WTC11 (cell line): ENCODE measurements around the gene PRLR. TPM values are rescaled to one million over a fixed set of nuclear protein-coding genes. Genes with fewer than 3 reads are reported as not detected.

Experiments used
- ATAC-seq: fragments of 200-7000 bp; cut with Tn5 transposase; 2 replicates; pipeline ENCODE4 v1.10.0; 2021; ENCODE audit warnings: mild to moderate bottlenecking, moderate library complexity
- CTCF ChIA-PET: fragments of 300-600 bp; sonication (Branson Sonifier 250); formaldehyde crosslinking; loops from one replicate; lab custom pipeline; 2021; ENCODE audit warnings: antibody characterized with exemption; lab: Charles Lee
- POLR2A ChIA-PET: fragments of 350-600 bp; sonication (Branson Sonifier 250); formaldehyde crosslinking; loops from one replicate; lab custom pipeline; 2021; ENCODE audit warnings: antibody characterized with exemption; lab: Charles Lee
- DNase-seq: peaks from one replicate; pipeline ENCODE4 v3.0.0; 2021; ENCODE audit warnings: low spot score
- H3K27ac Mint-ChIP-seq: 2 replicates; pipeline ENCODE4 v1.8.0; 2021; ENCODE audit warnings: mixed read lengths
- H3K27me3 Mint-ChIP-seq: 2 replicates; pipeline ENCODE4 v1.8.0; 2021; ENCODE audit warnings: low read depth, mild to moderate bottlenecking, moderate library complexity, mixed read lengths
- H3K36me3 Mint-ChIP-seq: 2 replicates; pipeline ENCODE4 v1.8.0; 2021; ENCODE audit warnings: mixed read lengths
- H3K4me1 Mint-ChIP-seq: 2 replicates; pipeline ENCODE4 v1.8.0; 2022; ENCODE audit warnings: mixed read lengths
- H3K4me3 Mint-ChIP-seq: 2 replicates; pipeline ENCODE4 v1.8.0; 2021; ENCODE audit warnings: mild to moderate bottlenecking, moderate library complexity, mixed read lengths
- H3K9me3 Mint-ChIP-seq: 2 replicates; pipeline ENCODE4 v1.8.0; 2021; ENCODE audit warnings: mixed read lengths
- AFF4 ChIP-seq: sonication (generic); formaldehyde crosslinking; IDR thresholded peaks from 2 replicates; pipeline ENCODE4 v1.8.1; 2023; ENCODE audit warnings: mild to moderate bottlenecking, missing genetic modification reagents, borderline replicate concordance
- AR ChIP-seq: fragments of 250-450 bp; sonication (Bioruptor Pico); IDR thresholded peaks from 2 replicates; pipeline ENCODE4 v1.9.0; 2021; ENCODE audit warnings: mild to moderate bottlenecking
- CTCF ChIP-seq: fragments of 200-600 bp; IDR thresholded peaks from 2 replicates; pipeline ENCODE4 v1.8.0; 2022; ENCODE audit warnings: antibody characterized with exemption
- IRF1 ChIP-seq: sonication (generic); formaldehyde crosslinking; IDR thresholded peaks from 2 replicates; pipeline ENCODE4 v1.8.0; 2023; ENCODE audit warnings: missing genetic modification reagents
- NFATC4 ChIP-seq: fragments of 250-450 bp; sonication (Bioruptor Pico); IDR thresholded peaks from 2 replicates; pipeline ENCODE4 v1.9.0; 2021; ENCODE audit warnings: mild to moderate bottlenecking
- NFYB ChIP-seq: sonication (generic); formaldehyde crosslinking; conservative IDR thresholded peaks from 2 replicates; pipeline ENCODE4 v1.8.0; 2022; ENCODE audit warnings: low read depth, missing genetic modification reagents
- PRRX2 ChIP-seq: fragments of 250-450 bp; sonication (Bioruptor Pico); IDR thresholded peaks from 2 replicates; pipeline ENCODE4 v1.8.0; 2021; ENCODE audit warnings: mild to moderate bottlenecking
- TEAD1 ChIP-seq: sonication (generic); formaldehyde crosslinking; IDR thresholded peaks from 2 replicates; pipeline ENCODE4 v1.8.0; 2022; ENCODE audit warnings: mild to moderate bottlenecking, missing genetic modification reagents
- TEAD4 ChIP-seq: sonication (generic); formaldehyde crosslinking; IDR thresholded peaks from 2 replicates; pipeline ENCODE4 v1.8.0; 2022; ENCODE audit warnings: mild to moderate bottlenecking, missing genetic modification reagents
- ZNF121 ChIP-seq: sonication (generic); formaldehyde crosslinking; IDR thresholded peaks from 2 replicates; pipeline ENCODE4 v1.8.0; 2023; ENCODE audit warnings: missing genetic modification reagents
- ZNF416 ChIP-seq: fragments of 250-450 bp; sonication (Bioruptor Pico); IDR thresholded peaks from 2 replicates; pipeline ENCODE4 v1.9.0; 2021; ENCODE audit warnings: mild to moderate bottlenecking, inconsistent platforms
- ZNF425 ChIP-seq: fragments of 250-450 bp; sonication (Bioruptor Pico); conservative IDR thresholded peaks from 2 replicates; pipeline ENCODE4 v1.9.0; 2021; ENCODE audit warnings: mild to moderate bottlenecking
- ZSCAN18 ChIP-seq: fragments of 250-450 bp; sonication (Bioruptor Pico); IDR thresholded peaks from 2 replicates; pipeline ENCODE4 v2.1.2; 2022; ENCODE audit warnings: mild to moderate bottlenecking, moderate library complexity
- total RNA-seq: library from RNA; stranded (reverse); gene quantifications from 3 replicates; pipeline ENCODE4 v1.2.3, GENCODE V29; 2021

Gene PRLR
- total RNA-seq, 1 experiment from 2014 or later = 3.2 TPM

GRCh38 chr5:35202319-35203111 lies 27.8 kb downstream of the PRLR start:
- ATAC-seq = peak; percentile 93
- peak; percentile 79 for DNase-seq
- Mint-ChIP-seq H3K27me3 (no peaks in the 10 kb centered on the region), H3K4me1 (peaks cover 14% of the 10 kb centered on the region), H3K36me3 (no peaks in the 10 kb centered on the region), H3K9me3 (no peaks in the 10 kb centered on the region), H3K27ac (no peak overlapping the region), H3K4me3 (no peak overlapping the region)
- ChIA-PET CTCF (no interaction called here), POLR2A (no interaction called here)
- TF ChIP-seq CTCF = peak; percentile 47
- TF ChIP-seq ZNF416 = no peak

- H3K4me1 Mint-ChIP-seq = peaks cover 14% of the 10 kb centered on the region
- no peak for ATAC-seq
- ChIA-PET CTCF (no interaction called here), POLR2A (no interaction called here)
- H3K9me3 Mint-ChIP-seq = no peaks in the 10 kb centered on the region
- no peak for TF ChIP-seq IRF1 (CRISPR knock-in tag)
- TF ChIP-seq AFF4 (CRISPR knock-in tag) = no peak
- no peak for TF ChIP-seq TEAD4 (CRISPR knock-in tag)
- no peak for TF ChIP-seq TEAD1
- no peak for TF ChIP-seq ZNF121 (CRISPR knock-in tag)
- no peak for TF ChIP-seq ZNF425 (CRISPR knock-in tag)
- TF ChIP-seq PRRX2 (CRISPR knock-in tag) = no peak
- TF ChIP-seq AR (CRISPR knock-in tag) = no peak
- no peak for TF ChIP-seq NFATC4
- no peak for TF ChIP-seq ZSCAN18 (CRISPR knock-in tag)
- TF ChIP-seq NFYB (CRISPR knock-in tag) = no peak
- DNase-seq = no peak
- H3K4me3 Mint-ChIP-seq = no peak overlapping the region
- H3K27me3 Mint-ChIP-seq = no peaks in the 10 kb centered on the region
- H3K36me3 Mint-ChIP-seq = no peaks in the 10 kb centered on the region
- H3K27ac Mint-ChIP-seq = no peak overlapping the region
Observed at GRCh38 chr5:35201291-35201690, 29.0 kb downstream of the PRLR start.
